ENCODE data around the gene DNAJA4. TPM values are rescaled to one million over a fixed set of nuclear protein-coding genes. Genes with fewer than 3 reads are reported as not detected.

DNAJA4 gene
- polyA plus RNA-seq, 1 donor: 92.8 TPM

GRCh38 chr15:78315686-78316282, 51.4 kb downstream of the DNAJA4 start:
- DNase-seq (ENCODE audit: low read depth): no peak

GRCh38 chr15:78316283-78317083, 52.1 kb downstream of the DNAJA4 start:
- DNase-seq (ENCODE audit: low read depth): no peak

- DNase-seq (ENCODE audit: low read depth): no peak
Measured at GRCh38 chr15:78317145-78317836, 52.9 kb downstream of the DNAJA4 start.

GRCh38 chr15:78319588-78319987, 55.2 kb downstream of the DNAJA4 start:
- DNase-seq (ENCODE audit: low read depth): no peak

GRCh38 chr15:78320183-78320582, 55.8 kb downstream of the DNAJA4 start:
- no peak for DNase-seq (ENCODE audit: low read depth)

- no peak for DNase-seq (ENCODE audit: low read depth)
Measured at GRCh38 chr15:78321041-78321570, 56.7 kb downstream of the DNAJA4 start.

GRCh38 chr15:78321786-78322185, 57.4 kb downstream of the DNAJA4 start:
- DNase-seq (ENCODE audit: low read depth): no peak

GRCh38 chr15:78322243-78322642, 57.9 kb downstream of the DNAJA4 start:
- DNase-seq (ENCODE audit: low read depth): no peak

- no peak for DNase-seq (ENCODE audit: low read depth)
Measured at GRCh38 chr15:78322724-78323521, 58.6 kb downstream of the DNAJA4 start.

- no peak for DNase-seq (ENCODE audit: low read depth)
Measured at GRCh38 chr15:78323693-78324092, 59.3 kb downstream of the DNAJA4 start.

GRCh38 chr15:78324144-78324543, 59.8 kb downstream of the DNAJA4 start:
- DNase-seq (ENCODE audit: low read depth): no peak

- no peak for DNase-seq (ENCODE audit: low read depth)
Measured at GRCh38 chr15:78325092-78325843, 60.9 kb downstream of the DNAJA4 start.

- DNase-seq (ENCODE audit: low read depth): no peak
Measured at GRCh38 chr15:78327466-78327865, 63.1 kb downstream of the DNAJA4 start.

- no peak for DNase-seq (ENCODE audit: low read depth)
Measured at GRCh38 chr15:78329625-78330024, 65.3 kb downstream of the DNAJA4 start.

Other genes starting within 250 kb of the DNAJA4 start
- gene TBC1D2B, start 186.9 kb upstream of the DNAJA4 start, polyA plus RNA-seq (ENCODE audit: insufficient read length): 25.5 TPM
- 0.09 TPM for gene SH2D7, start 172.0 kb upstream of the DNAJA4 start, polyA plus RNA-seq (ENCODE audit: insufficient read length)
- gene CIB2, start 133.1 kb upstream of the DNAJA4 start, polyA plus RNA-seq (ENCODE audit: insufficient read length): 15.6 TPM
- 40.6 TPM for gene IDH3A, start 115.2 kb upstream of the DNAJA4 start, polyA plus RNA-seq (ENCODE audit: insufficient read length)
- 0.18 TPM for gene ACSBG1, start 30.0 kb upstream of the DNAJA4 start, polyA plus RNA-seq (ENCODE audit: insufficient read length)
- gene SKIC8, start 35.0 kb downstream of the DNAJA4 start, polyA plus RNA-seq (ENCODE audit: insufficient read length): 55.7 TPM
- 29.2 TPM for gene CRABP1, start 75.8 kb downstream of the DNAJA4 start, polyA plus RNA-seq (ENCODE audit: insufficient read length)
- 41.7 TPM for gene IREB2, start 173.7 kb downstream of the DNAJA4 start, polyA plus RNA-seq (ENCODE audit: insufficient read length)
- 1.8 TPM for gene HYKK, start 243.0 kb downstream of the DNAJA4 start, polyA plus RNA-seq (ENCODE audit: insufficient read length)

Measured in forelimb muscle (tissue), 1 donor.